ENCODE data around the gene CREB1. TPM values are rescaled to one million over a fixed set of nuclear protein-coding genes. Genes with fewer than 3 reads are reported as not detected.

Gene CREB1
- total and polyA plus RNA-seq, 12 donors = 3.2 to 77.8 (median 41.3) TPM

GRCh38 chr2:207621501-207622039, 91.8 kb downstream of the CREB1 start:
- DNase-seq = no peak
- WGBS, 4 donors = 85 to 90% (median 88%) methylated on average over 10 of the region's 10 CpGs
- peaks cover 0 to 23% of the 10 kb centered on the region in 2 donors for H3K4me1 ChIP-seq (replicated peaks in 1 of 2)
- no peaks in the 10 kb centered on the region for H3K27me3 ChIP-seq
- no peaks in the 10 kb centered on the region for H3K36me3 ChIP-seq (replicated peaks in 1 of 2)
- intact Hi-C loops (cut with DNase I) = loop anchor here (10.0 kb wide), 3 partner anchors 87 to 113 kb away; partner anchors contain the start of gene CREB1 (in 1 of the 2)
- H3K9me3 ChIP-seq (replicated peaks in 1 of 3) = no peaks in the 10 kb centered on the region
- no peak overlapping the region for H3K4me3 ChIP-seq
- H3K27ac ChIP-seq = no peak overlapping the region
- TF ChIP-seq CTCF (IDR thresholded peaks at IDR 0.05) = no peak
- TF ChIP-seq POLR2A (IDR thresholded peaks at IDR 0.05) = no peak

- intact Hi-C loops (cut with DNase I) = loop anchor here (5.0 to 10.0 kb wide), 4 partner anchors 88 to 110 kb away; partner anchors contain the start of genes CCNYL1 (in 1 of the 2) and CREB1 (in 1 of the 2)
- Histone ChIP-seq H3K4me3 (peak overlapping the region; percentile 33 to 95 (median 72)), H3K36me3 (replicated peaks in 1 of 2) (no peaks in the 10 kb centered on the region), H3K27me3 (no peaks in the 10 kb centered on the region), H3K27ac (peak overlapping the region; percentile 80 to 97 (median 93)), H3K4me1 (replicated peaks in 1 of 2) (peaks cover 0 to 14% of the 10 kb centered on the region in 2 donors), H3K9me3 (replicated peaks in 1 of 3) (no peaks in the 10 kb centered on the region)
- peak; percentile 62 to 85 (median 75) for DNase-seq
- TF ChIP-seq POLR2A (IDR thresholded peaks at IDR 0.05) (peak; percentile 22 to 59), CTCF (IDR thresholded peaks at IDR 0.05) (no peak)
- WGBS, 4 donors = 0 to 1% (median 1%) methylated on average over 19 to 47 of the region's 47 CpGs
These were observed 94.6 kb downstream of the CREB1 start for GRCh38 chr2:207624185-207625013.

DNA sequence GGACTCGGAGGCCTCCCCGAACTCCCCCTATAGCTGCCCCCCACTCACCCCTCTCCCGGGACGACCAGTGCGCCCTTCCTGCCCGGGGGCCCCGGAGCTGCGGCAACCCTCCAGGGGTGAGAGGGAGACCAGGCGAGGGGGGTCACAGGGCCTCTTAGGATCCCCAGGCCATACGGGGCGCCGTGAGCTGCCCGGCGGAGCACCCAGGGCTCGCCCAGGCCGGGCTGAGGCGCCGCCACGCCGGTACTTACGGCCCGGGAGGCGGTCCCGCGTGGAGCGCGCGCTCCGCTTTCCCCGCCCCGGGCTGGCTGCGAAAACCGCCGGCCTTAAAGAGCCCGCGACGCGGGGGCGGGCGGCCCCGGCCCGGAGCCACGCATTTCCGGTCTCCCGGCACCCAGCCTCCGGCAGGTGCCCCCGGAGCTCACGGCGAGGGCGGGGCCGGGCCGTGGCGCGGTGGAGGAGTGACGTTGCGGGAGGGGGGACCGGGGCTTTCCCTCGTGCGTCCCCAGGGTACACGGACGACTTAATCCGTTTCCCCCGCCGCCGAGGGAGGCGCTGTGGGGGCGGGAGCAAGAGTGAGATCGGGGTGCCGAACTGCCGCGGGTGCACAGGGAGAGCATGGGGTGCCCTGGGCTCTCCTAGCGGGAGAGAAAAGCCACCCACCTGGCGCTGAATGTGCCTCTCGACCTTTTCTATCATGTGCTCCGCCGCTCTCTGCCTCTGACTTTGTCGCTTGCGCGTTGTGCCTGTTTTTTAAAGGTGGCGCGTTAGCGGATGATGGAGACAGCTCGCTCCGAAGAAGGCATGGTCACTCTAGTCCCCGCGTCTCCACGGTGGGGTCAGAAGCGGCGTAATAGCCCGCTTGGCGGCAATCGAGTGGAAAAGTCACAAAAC, 95.5 kb downstream of the CREB1 start, which contains the start of gene METTL21A:
Gene METTL21A, minus strand, starts transcription at position 381 of the 894 bp plus-strand sequence. CDS start 1,019 bp downstream, outside the sequence.
- TF ChIP-seq POLR2A (IDR thresholded peaks at IDR 0.05) = peak; percentile 62 to 76
- TF ChIP-seq CTCF (IDR thresholded peaks at IDR 0.05) = peak in 5 of 6 experiments; percentile 28 to 53 (median 39)
- H3K4me1 ChIP-seq (replicated peaks in 1 of 2) = peaks cover 0 to 14% of the 10 kb centered on the region in 2 donors
- H3K9me3 ChIP-seq (replicated peaks in 1 of 3) = no peaks in the 10 kb centered on the region
- 0 to 1% (median 1%) methylated on average over 14 to 92 of the region's 92 CpGs for WGBS, 4 donors
- peak within 1 kb of the TSS; percentile 80 to 97 (median 93) for H3K27ac ChIP-seq
- peak; percentile 85 to 92 (median 89) for DNase-seq
- H3K27me3 ChIP-seq = no peaks in the 10 kb centered on the region
- intact Hi-C loops (cut with DNase I) = loop anchor here (5.0 to 10.0 kb wide), 4 partner anchors 87 to 110 kb away; partner anchors contain the start of genes CCNYL1 (in 1 of the 2) and CREB1 (in 1 of the 2)
- peak within 1 kb of the TSS; percentile 56 to 95 (median 72) for H3K4me3 ChIP-seq
- H3K36me3 ChIP-seq (replicated peaks in 1 of 2) = no peaks in the 10 kb centered on the region

Measured in adrenal gland (tissue), 12 donors.